NCI-H146 treated with DMSO at 0.1 percent for 48 hours (cell line): ENCODE measurements around the gene LARGE1.

Experiments used
- DNase-seq: peaks from one replicate; lab custom pipeline; 2025; ENCODE audit not compliant: unreplicated experiment; lab: John Stamatoyannopoulos, UW

The LARGE1 gene

GRCh38 chr22:33335611-33336279 lies 584.5 kb downstream of the LARGE1 start:
- DNase-seq = no peak

- DNase-seq = no peak
Observed at GRCh38 chr22:33332538-33332937, 587.7 kb downstream of the LARGE1 start.

- no peak for DNase-seq
Observed at GRCh38 chr22:33331017-33331416, 589.3 kb downstream of the LARGE1 start.

GRCh38 chr22:33330534-33330933 lies 589.7 kb downstream of the LARGE1 start:
- DNase-seq = no peak

- no peak for DNase-seq
Observed at GRCh38 chr22:33329398-33329797, 590.9 kb downstream of the LARGE1 start.

- DNase-seq = no peak
Observed at GRCh38 chr22:33328789-33329296, 591.4 kb downstream of the LARGE1 start.

GRCh38 chr22:33327348-33327860 lies 592.9 kb downstream of the LARGE1 start:
- no peak for DNase-seq

GRCh38 chr22:33326540-33327295 lies 593.6 kb downstream of the LARGE1 start:
- DNase-seq = no peak

- DNase-seq = no peak
Observed at GRCh38 chr22:33325232-33326004, 594.9 kb downstream of the LARGE1 start.

- no peak for DNase-seq
Observed at GRCh38 chr22:33324228-33324627, 596.0 kb downstream of the LARGE1 start.

GRCh38 chr22:33321466-33321865 lies 598.8 kb downstream of the LARGE1 start:
- no peak for DNase-seq

- no peak for DNase-seq
Observed at GRCh38 chr22:33315954-33316353, 604.3 kb downstream of the LARGE1 start.

- no peak for DNase-seq
Observed at GRCh38 chr22:33315117-33315516, 605.2 kb downstream of the LARGE1 start.

- DNase-seq = no peak
Observed at GRCh38 chr22:33314316-33314715, 606.0 kb downstream of the LARGE1 start.

GRCh38 chr22:33303099-33303498 lies 617.2 kb downstream of the LARGE1 start:
- DNase-seq = no peak

- no peak for DNase-seq
Observed at GRCh38 chr22:33302549-33302948, 617.7 kb downstream of the LARGE1 start.

GRCh38 chr22:33302049-33302545 lies 618.2 kb downstream of the LARGE1 start:
- peak; percentile 2 for DNase-seq

GRCh38 chr22:33300165-33300564 lies 620.1 kb downstream of the LARGE1 start:
- DNase-seq = no peak

GRCh38 chr22:33299245-33299956 lies 620.9 kb downstream of the LARGE1 start:
- peak; percentile 19 for DNase-seq

GRCh38 chr22:33296941-33297340 lies 623.3 kb downstream of the LARGE1 start:
- DNase-seq = no peak

GRCh38 chr22:33288078-33288477 lies 632.2 kb downstream of the LARGE1 start:
- no peak for DNase-seq
